GM12878 (cell line): ENCODE data around the gene PERM1.

ENCODE experiments used
- CEBPB ChIP-seq, 2 experiments: fragments of 150-350 bp in 1 of 2; IDR thresholded peaks; 2 replicates each; pipeline ENCODE4 v1.6.1; 2012 to 2014; ENCODE audit warnings: low read depth in 2 of 2, low read length in 2 of 2, borderline replicate concordance in 1 of 2, inconsistent platforms in 1 of 2
- POLR2A ChIP-seq: IDR thresholded peaks from 2 replicates; pipeline ENCODE4 v1.6.1; 2011; ENCODE audit warnings: low read depth, mild to moderate bottlenecking, low read length
- SIN3A ChIP-seq: IDR thresholded peaks from 2 replicates; pipeline ENCODE4 v1.6.1; 2012; ENCODE audit warnings: low read depth, low read length, improper control_type of control experiment

DNA sequence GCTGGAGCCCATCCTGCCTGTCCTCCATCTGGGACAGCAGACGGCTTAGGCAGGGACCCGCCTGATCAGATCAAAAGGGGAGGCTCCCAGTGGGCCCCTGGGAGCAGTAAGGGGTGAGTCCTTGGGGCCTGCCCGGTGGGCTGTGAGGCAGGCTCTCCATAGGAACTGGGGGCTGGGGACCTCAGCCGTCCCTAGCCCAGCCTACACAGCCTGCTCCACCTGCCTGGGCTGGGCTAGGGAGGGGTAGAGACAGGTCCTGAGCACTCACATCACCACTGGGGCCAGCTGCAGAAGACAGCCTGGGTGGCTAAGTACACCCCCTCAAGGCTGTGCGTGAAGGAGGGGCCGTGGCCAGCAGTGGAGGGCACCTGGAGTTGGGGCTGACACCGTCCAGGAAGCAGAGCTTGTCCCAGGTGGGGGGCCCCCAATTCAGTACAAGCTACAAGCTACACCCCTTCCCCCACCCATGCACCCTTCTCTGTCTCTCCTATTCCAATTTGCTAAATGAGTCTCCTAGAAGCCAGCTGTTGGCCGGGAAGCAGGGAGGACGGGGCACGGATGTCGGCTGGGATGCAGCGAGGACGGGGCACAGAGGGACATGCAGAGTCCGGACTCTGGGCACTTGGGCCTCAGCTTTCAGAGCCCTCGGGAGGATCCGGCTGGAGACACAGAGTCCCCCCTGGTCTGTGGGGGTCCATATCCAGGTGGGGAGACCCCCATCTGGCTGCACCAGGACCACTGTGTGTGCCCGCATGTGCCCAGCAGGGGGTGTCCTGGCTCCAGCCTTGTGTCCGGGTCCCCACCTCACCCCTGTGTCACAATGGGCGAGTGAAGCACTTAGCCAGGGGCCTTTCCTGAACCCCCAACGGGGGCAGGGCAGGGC, 33.1 kb upstream of the PERM1 start:
- no peak for TF ChIP-seq SIN3A
- peak; percentile 81 for TF ChIP-seq POLR2A
- TF ChIP-seq CEBPB (IDR thresholded peaks at IDR 0.05; ENCODE audit: borderline replicate concordance in 1 of 2, low read depth in 2 of 2, low read length in 2 of 2): no peak
